Heart left ventricle (tissue), 13 donors: Measurements from ENCODE around the gene OR51I2.

ENCODE experiments used
- CTCF ChIP-seq, 12 donors: fragments of 200-600 bp; sonication (generic) in 4 of 12; IDR thresholded peaks; one replicate each; pipeline versions ENCODE4 v1.5.0 to v1.8.0; 2018 to 2022; ENCODE audit warnings: antibody characterized with exemption in 12 of 12, mild to moderate bottlenecking in 5 of 12
- POLR2A ChIP-seq, 2 donors: fragments of 450-650 bp; IDR thresholded peaks; one replicate each; pipeline ENCODE4 v1.6.1; 2017; ENCODE audit warnings: antibody characterized with exemption in 2 of 2, mild to moderate bottlenecking in 2 of 2, moderate library complexity in 2 of 2
- donor health status: ischemic (EF 13 %, LVEDD 7.1; RV severe dilation, severe dysfunction).
- donor health status: DM: no; HTN: yes; CAD: no.
- donor health status: DM: no; HTN: no; CAD: no.
- donor health status: ischemic (EF 25% LVEDD 6.9; RV normal size, moderate dysfunction).
- donor health status: ischemic (EF 25% LVEDD 5.7; RV mildly dilated, moderate dysfunction).
- donor health status: ischemic (EF 35%, LVEDD 5.7; RV mildly dilated, moderate dysfunction).
- donor health status: nonischemic (EF 11% LVEDD 7.7; RV severe dilation, severe dysfunction).
- donor health status: DM: yes; HTN: yes; CAD: no.
- donor health status: PGD.
- donor health status: ischemic (EF 29% LVEDD 5.4; RV normal size, mild dysfunction).
- donor health status: nonischemic (EF 23%, LVEDD 6.1; RV moderate dilation, normal function).

DNA sequence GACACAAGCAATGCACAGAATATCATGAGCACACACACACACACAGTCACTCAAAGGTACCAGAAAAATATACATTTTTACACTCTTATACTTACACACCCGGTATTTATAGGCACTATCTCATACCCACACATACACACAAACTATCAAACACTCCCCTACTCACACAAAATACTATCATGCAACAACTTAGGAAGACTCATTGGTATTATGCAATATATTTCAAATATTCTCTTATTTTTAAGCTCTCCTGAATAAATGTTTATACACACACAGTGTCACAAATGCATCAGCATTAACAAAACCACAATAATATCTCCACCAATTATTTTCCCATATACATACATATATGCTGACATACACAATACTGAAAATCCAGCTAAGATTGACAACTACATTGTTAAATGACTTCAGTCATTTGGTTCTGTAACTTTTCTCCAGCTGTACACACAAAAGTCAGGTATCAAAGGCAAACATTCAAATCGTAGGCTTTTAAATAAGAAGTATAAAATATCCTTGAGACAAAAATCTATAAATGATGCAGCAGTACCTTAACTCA is 5.2 kb upstream of the OR51I2 start:
- TF ChIP-seq CTCF (IDR thresholded peaks at IDR 0.05) (no peak), POLR2A (IDR thresholded peaks at IDR 0.05) (no peak)
